Thymus (tissue), 11 donors: ENCODE results near the gene MAPK12. TPM values are rescaled to one million over a fixed set of nuclear protein-coding genes. Genes with fewer than 3 reads are reported as not detected.

ENCODE experiments used
- DNase-seq, 9 donors: peaks; one replicate each; pipeline ENCODE4 v3.0.0-alpha.2; 2013; ENCODE audit warnings: low spot score in 9 of 9, low read depth in 6 of 9, missing footprints in 1 of 9
- H3K27ac ChIP-seq, 2 donors: one replicate each; pipeline ENCODE4 v1.5.1; 2013; ENCODE audit warnings: control low read depth in 1 of 2, low read depth in 1 of 2, low read length in 1 of 2, mild to moderate bottlenecking in 1 of 2, moderate library complexity in 1 of 2
- H3K27me3 ChIP-seq, 2 donors: one replicate each; pipeline ENCODE4 v1.5.1; 2013; ENCODE audit warnings: low read length in 1 of 2; ENCODE audit not compliant: control insufficient read depth in 2 of 2, insufficient read depth in 1 of 2
- H3K36me3 ChIP-seq, 2 donors: one replicate each; pipeline ENCODE4 v1.5.1; 2013; ENCODE audit warnings: low read length in 1 of 2, mild to moderate bottlenecking in 1 of 2, moderate library complexity in 1 of 2; ENCODE audit not compliant: control insufficient read depth in 2 of 2, insufficient read depth in 2 of 2
- H3K4me1 ChIP-seq, 2 donors: one replicate each; pipeline ENCODE4 v1.5.1; 2013; ENCODE audit warnings: low read length in 2 of 2; ENCODE audit not compliant: control insufficient read depth in 2 of 2, insufficient read depth in 2 of 2
- H3K4me3 ChIP-seq, 2 donors: one replicate each; pipeline ENCODE4 v1.5.1; 2013; ENCODE audit warnings: low read length in 2 of 2, control low read depth in 1 of 2, mild to moderate bottlenecking in 1 of 2
- H3K9me3 ChIP-seq, 2 donors: one replicate each; pipeline ENCODE4 v1.5.1; 2013; ENCODE audit warnings: low read length in 1 of 2, mild to moderate bottlenecking in 1 of 2; ENCODE audit not compliant: control insufficient read depth in 2 of 2, insufficient read depth in 1 of 2
- WGBS: extraction: QIAGEN DNeasy Blood & Tissue Kit; methylation state at CpG from one replicate; pipeline ENCODE4 v1.1.7; 2013; 5-methylcytosine and 5-hydroxymethylcytosine counted together
- polyA plus RNA-seq: library from polyadenylated mRNA; stranded (reverse); fragments of 200-250 nt; gene quantifications from one replicate; pipeline ENCODE4 v1.2.3, GENCODE V29; 2013
- total RNA-seq: library from RNA; stranded (reverse); fragments of 120-200 nt; gene quantifications from one replicate; pipeline ENCODE4 v1.2.4, GENCODE V29; 2013
- donor health status: healthy.

Gene MAPK12
- total and polyA plus RNA-seq, 2 donors = 2.2 to 8.2 TPM

- DNase-seq = no peak
- H3K4me3 ChIP-seq = peak overlapping the region; percentile 69 to 92
- peak overlapping the region; percentile 96 to 99 for H3K27ac ChIP-seq
- H3K9me3 ChIP-seq = no peaks in the 10 kb centered on the region
- WGBS = 20% methylated on average over 53 of the region's 53 CpGs
- H3K27me3 ChIP-seq = no peaks in the 10 kb centered on the region
- peaks cover 19 to 22% of the 10 kb centered on the region in 2 donors for H3K36me3 ChIP-seq
- peaks cover 26 to 57% of the 10 kb centered on the region in 2 donors for H3K4me1 ChIP-seq
Observed at GRCh38 chr22:50245214-50246072, 16.0 kb downstream of the MAPK12 start.

- peaks cover 19 to 49% of the 10 kb centered on the region in 2 donors for H3K4me1 ChIP-seq
- H3K9me3 ChIP-seq = no peaks in the 10 kb centered on the region
- H3K27me3 ChIP-seq = no peaks in the 10 kb centered on the region
- H3K4me3 ChIP-seq = peak within 1 kb of the TSS; percentile 69 to 92
- DNase-seq = peak; percentile 74 to 97 (median 93)
- peak within 1 kb of the TSS; percentile 96 to 99 for H3K27ac ChIP-seq
- WGBS = under 1% methylated on average over 76 of the region's 76 CpGs
- peaks cover 27 to 29% of the 10 kb centered on the region in 2 donors for H3K36me3 ChIP-seq
Observed at GRCh38 chr22:50244420-50245213, 16.9 kb downstream of the MAPK12 start, which contains the start of gene TUBGCP6. Gene TUBGCP6 (minus strand): TSS chr22:50245023. CDS start chr22:50244459, 564 bp downstream.

GRCh38 chr22:50243685-50244419, 17.6 kb downstream of the MAPK12 start:
- peak overlapping the region; percentile 96 to 99 for H3K27ac ChIP-seq
- WGBS = 30% methylated on average over 27 of the region's 27 CpGs
- H3K27me3 ChIP-seq = no peaks in the 10 kb centered on the region
- peak in 1 of 9 donors; percentile 45 for DNase-seq
- H3K4me3 ChIP-seq = peak overlapping the region; percentile 69 to 92
- no peaks in the 10 kb centered on the region for H3K9me3 ChIP-seq
- peaks cover 19 to 46% of the 10 kb centered on the region in 2 donors for H3K4me1 ChIP-seq
- H3K36me3 ChIP-seq = peaks cover 33% of the 10 kb centered on the region in 2 donors

GRCh38 chr22:50242406-50242949, 19.0 kb downstream of the MAPK12 start:
- peaks cover 29 to 36% of the 10 kb centered on the region in 2 donors for H3K36me3 ChIP-seq
- no peak for DNase-seq
- WGBS = 84% methylated on average over 14 of the region's 14 CpGs

GRCh38 chr22:50238755-50239154, 22.7 kb downstream of the MAPK12 start:
- Histone ChIP-seq H3K4me1 (peaks cover 9 to 28% of the 10 kb centered on the region in 2 donors), H3K27me3 (no peaks in the 10 kb centered on the region), H3K9me3 (peaks cover 0 to 5% of the 10 kb centered on the region in 2 donors), H3K4me3 (no peak overlapping the region), H3K27ac (no peak overlapping the region), H3K36me3 (peaks cover 29 to 44% of the 10 kb centered on the region in 2 donors)
- WGBS = 89% methylated on average over 9 of the region's 9 CpGs
- DNase-seq = no peak

More at GRCh38 chr22:50242406-50242949, 19.0 kb downstream of the MAPK12 start:
- H3K4me1 ChIP-seq = peaks cover 19 to 42% of the 10 kb centered on the region in 2 donors
- H3K27me3 ChIP-seq = no peaks in the 10 kb centered on the region
- peak overlapping the region in 1 of 2 donors; percentile 27 for H3K27ac ChIP-seq
- H3K4me3 ChIP-seq = peak overlapping the region in 1 of 2 donors; percentile 18
- no peaks in the 10 kb centered on the region for H3K9me3 ChIP-seq

GRCh38 chr22:50236731-50237409, 24.6 kb downstream of the MAPK12 start:
- peaks cover 0 to 5% of the 10 kb centered on the region in 2 donors for H3K9me3 ChIP-seq
- no peak overlapping the region for H3K4me3 ChIP-seq
- H3K27me3 ChIP-seq = no peaks in the 10 kb centered on the region
- peaks cover 0 to 9% of the 10 kb centered on the region in 2 donors for H3K4me1 ChIP-seq
- H3K36me3 ChIP-seq = peaks cover 41 to 63% of the 10 kb centered on the region in 2 donors
- H3K27ac ChIP-seq = no peak overlapping the region
- no peak for DNase-seq
- WGBS = 77% methylated on average over 11 of the region's 11 CpGs

- H3K9me3 ChIP-seq = peaks cover 0 to 5% of the 10 kb centered on the region in 2 donors
- H3K27me3 ChIP-seq = no peaks in the 10 kb centered on the region
- H3K4me3 ChIP-seq = no peak overlapping the region
- H3K4me1 ChIP-seq = no peaks in the 10 kb centered on the region
- WGBS = 98% methylated on average over 18 of the region's 18 CpGs
- H3K27ac ChIP-seq = no peak overlapping the region
- no peak for DNase-seq
- peaks cover 30 to 68% of the 10 kb centered on the region in 2 donors for H3K36me3 ChIP-seq
Observed at GRCh38 chr22:50233223-50233622, 28.3 kb downstream of the MAPK12 start.
